Sigmoid colon (tissue), 4 donors: Measurements from ENCODE around the gene PLPP3.

Experiments
- CTCF ChIP-seq, 4 experiments: fragments of 450-650 bp in 3 of 4; fragments of 200-600 bp in 1 of 4; IDR thresholded peaks; one replicate each; pipeline ENCODE4 v1.5.1; 2016 to 2019; ENCODE audit warnings: antibody characterized with exemption in 4 of 4, mild to moderate bottlenecking in 3 of 4, moderate library complexity in 2 of 4
- EP300 ChIP-seq, 4 donors: sonication (generic); formaldehyde crosslinking; IDR thresholded peaks; one replicate each; pipeline ENCODE4 v1.6.1; 2017; ENCODE audit warnings: antibody characterized with exemption in 4 of 4
- POLR2A ChIP-seq, 2 donors: fragments of 450-650 bp; IDR thresholded peaks; one replicate each; pipeline ENCODE4 v1.6.1; 2016; ENCODE audit warnings: antibody characterized with exemption in 2 of 2, mild to moderate bottlenecking in 2 of 2, moderate library complexity in 2 of 2

- TF ChIP-seq CTCF (IDR thresholded peaks at IDR 0.05) = no peak
- TF ChIP-seq POLR2A (IDR thresholded peaks at IDR 0.05) = no peak
- TF ChIP-seq EP300 (IDR thresholded peaks at IDR 0.05) = peak in 1 of 4 donors; percentile 11
Measured at GRCh38 chr1:56453016-56453415, 126.3 kb downstream of the PLPP3 start.
